NCI-H2196 treated with DMSO at 0.1 percent for 48 hours (cell line): ENCODE data around the gene MSGN1.

Experiments
- DNase-seq: peaks from one replicate; lab custom pipeline; 2025; ENCODE audit not compliant: unreplicated experiment; lab: John Stamatoyannopoulos, UW

Gene MSGN1

GRCh38 chr2:17846676-17847075 lies 30.4 kb downstream of the MSGN1 start:
- DNase-seq, result no peak

- DNase-seq, result no peak
Observed at GRCh38 chr2:17847236-17847635, 31.0 kb downstream of the MSGN1 start.

- no peak for DNase-seq
Observed at GRCh38 chr2:17849275-17849674, 33.0 kb downstream of the MSGN1 start.

GRCh38 chr2:17850151-17850550 lies 33.9 kb downstream of the MSGN1 start:
- DNase-seq, result no peak

GRCh38 chr2:17851731-17852585 lies 35.7 kb downstream of the MSGN1 start:
- peak; percentile 26 for DNase-seq

GRCh38 chr2:17853799-17854198 lies 37.5 kb downstream of the MSGN1 start:
- DNase-seq, result no peak

GRCh38 chr2:17857021-17857420 lies 40.8 kb downstream of the MSGN1 start:
- DNase-seq, result no peak

- DNase-seq, result no peak
Observed at GRCh38 chr2:17858064-17858463, 41.8 kb downstream of the MSGN1 start.

GRCh38 chr2:17863539-17863938 lies 47.3 kb downstream of the MSGN1 start:
- no peak for DNase-seq

- DNase-seq, result no peak
Observed at GRCh38 chr2:17864676-17865075, 48.4 kb downstream of the MSGN1 start.

- DNase-seq, result no peak
Observed at GRCh38 chr2:17867133-17867532, 50.9 kb downstream of the MSGN1 start.
